Epithelial cell of esophagus (primary cell): ENCODE data around the gene DLL3.
"Not testable (repeated sequence)": the region's sequence is repeated elsewhere in the genome, so short reads cannot be mapped to it uniquely, and the experiment has no call there.

ENCODE experiments used
- DNase-seq: peaks from one replicate; pipeline ENCODE4 v3.0.0; 2010; ENCODE audit warnings: low read depth
- H3K4me3 ChIP-seq: 2 replicates; pipeline ENCODE4 v1.5.1; 2011; ENCODE audit warnings: mild to moderate bottlenecking, low read length, control low read depth
- CTCF ChIP-seq: IDR thresholded peaks from 2 replicates; pipeline ENCODE4 v1.5.1; 2011; ENCODE audit warnings: low read depth, mild to moderate bottlenecking, low read length, control low read depth, inconsistent platforms; ENCODE audit not compliant: insufficient read depth; ENCODE audit errors: missing control alignments

DLL3 gene

GRCh38 chr19:39474139-39474620, 24.6 kb upstream of the DLL3 start:
- no peak overlapping the region for H3K4me3 ChIP-seq
- peak; percentile 83 for TF ChIP-seq CTCF
- DNase-seq, result peak; percentile 48

DNA sequence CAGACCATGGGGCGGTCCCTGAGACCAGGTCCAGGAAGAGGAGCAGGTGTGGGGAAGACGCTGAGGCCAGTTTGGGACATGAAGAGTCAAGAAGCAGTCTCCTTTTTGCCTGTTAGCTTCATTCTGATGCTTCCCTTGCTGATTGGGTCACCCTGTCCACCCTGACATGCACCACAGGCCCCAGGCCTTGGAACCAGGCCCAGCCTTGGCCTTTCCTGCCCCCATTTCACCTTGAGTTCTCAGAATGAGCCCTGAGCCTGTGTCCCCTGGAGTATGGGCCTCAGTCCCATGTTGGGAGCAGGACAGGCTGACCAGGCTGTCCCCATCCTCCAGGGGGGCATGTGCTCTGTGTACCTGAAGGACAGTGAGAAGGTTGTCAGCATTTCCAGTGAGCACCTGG, 23.0 kb upstream of the DLL3 start:
- no peak for DNase-seq
- no peak for TF ChIP-seq CTCF
- no peak overlapping the region for H3K4me3 ChIP-seq

- not testable (repeated sequence) for H3K4me3 ChIP-seq, DNase-seq
Measured at GRCh38 chr19:39479319-39479801, 19.4 kb upstream of the DLL3 start.

DNA sequence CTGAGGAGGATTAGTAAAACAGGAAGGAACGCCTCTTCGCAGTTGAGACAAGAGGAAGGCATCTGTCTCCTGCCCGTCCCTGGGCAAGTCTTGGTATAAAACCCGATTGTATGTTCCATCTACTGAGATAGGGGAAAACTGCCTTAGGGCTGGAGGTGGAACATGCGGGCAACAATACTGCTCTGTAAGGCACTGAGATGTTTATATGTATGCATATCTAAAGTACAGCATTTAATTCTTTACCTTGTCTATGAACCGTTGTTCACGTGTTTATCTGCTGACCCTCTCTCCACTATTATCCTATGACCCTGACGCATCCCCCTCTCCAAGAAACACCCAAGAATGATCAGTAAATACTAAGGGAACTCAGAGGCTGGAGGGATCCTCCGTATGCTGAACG, 18.8 kb upstream of the DLL3 start:
- H3K4me3 ChIP-seq, result peak overlapping the region; percentile 98
- DNase-seq, result no peak
- no peak for TF ChIP-seq CTCF

- TF ChIP-seq CTCF, result no peak
- H3K4me3 ChIP-seq, result peak within 1 kb of the TSS; percentile 98
- peak; percentile 96 for DNase-seq
Measured at GRCh38 chr19:39480337-39481228, 18.2 kb upstream of the DLL3 start, which contains the start of gene TIMM50. Gene TIMM50, plus strand, starts transcription at chr19:39480838. Its CDS starts 16 bp downstream, at chr19:39480854.

GRCh38 chr19:39481229-39481545, 17.6 kb upstream of the DLL3 start:
- DNase-seq, result no peak
- no peak for TF ChIP-seq CTCF
- peak overlapping the region; percentile 98 for H3K4me3 ChIP-seq

DNA sequence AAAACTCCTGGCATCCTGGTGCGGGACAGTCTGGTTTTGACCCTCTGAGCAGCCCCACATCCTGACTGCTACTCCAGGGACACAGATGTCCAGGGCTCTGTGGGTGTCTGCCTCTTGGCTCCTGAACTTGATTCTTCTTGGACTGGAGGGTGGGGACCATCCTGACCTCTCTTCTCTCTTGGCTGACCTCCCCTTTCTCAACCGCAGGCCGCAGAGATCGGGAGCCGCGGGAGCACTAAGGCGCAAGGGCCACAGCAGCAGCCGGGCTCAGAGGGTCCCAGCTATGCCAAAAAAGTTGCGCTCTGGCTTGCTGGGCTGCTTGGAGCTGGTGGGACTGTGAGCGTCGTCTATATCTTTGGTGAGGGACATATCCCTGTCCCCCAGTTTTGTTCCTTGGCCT, 17.1 kb upstream of the DLL3 start:
- no peak for TF ChIP-seq CTCF
- peak overlapping the region; percentile 98 for H3K4me3 ChIP-seq
- DNase-seq, result no peak
